WTC11 (cell line): ENCODE results near the gene C17orf67. TPM values are rescaled to one million over a fixed set of nuclear protein-coding genes. Genes with fewer than 3 reads are reported as not detected.

Experiments used
- ATAC-seq: fragments of 200-7000 bp; cut with Tn5 transposase; 2 replicates; pipeline ENCODE4 v1.10.0; 2021; ENCODE audit warnings: mild to moderate bottlenecking, moderate library complexity
- CTCF ChIA-PET: fragments of 300-600 bp; sonication (Branson Sonifier 250); formaldehyde crosslinking; loops from one replicate; lab custom pipeline; 2021; ENCODE audit warnings: antibody characterized with exemption; lab: Charles Lee
- POLR2A ChIA-PET: fragments of 350-600 bp; sonication (Branson Sonifier 250); formaldehyde crosslinking; loops from one replicate; lab custom pipeline; 2021; ENCODE audit warnings: antibody characterized with exemption; lab: Charles Lee
- DNase-seq: peaks from one replicate; pipeline ENCODE4 v3.0.0; 2021; ENCODE audit warnings: low spot score
- H3K27ac Mint-ChIP-seq: 2 replicates; pipeline ENCODE4 v1.8.0; 2021; ENCODE audit warnings: mixed read lengths
- H3K27me3 Mint-ChIP-seq: 2 replicates; pipeline ENCODE4 v1.8.0; 2021; ENCODE audit warnings: low read depth, mild to moderate bottlenecking, moderate library complexity, mixed read lengths
- H3K36me3 Mint-ChIP-seq: 2 replicates; pipeline ENCODE4 v1.8.0; 2021; ENCODE audit warnings: mixed read lengths
- H3K4me1 Mint-ChIP-seq: 2 replicates; pipeline ENCODE4 v1.8.0; 2022; ENCODE audit warnings: mixed read lengths
- H3K4me3 Mint-ChIP-seq: 2 replicates; pipeline ENCODE4 v1.8.0; 2021; ENCODE audit warnings: mild to moderate bottlenecking, moderate library complexity, mixed read lengths
- H3K9me3 Mint-ChIP-seq: 2 replicates; pipeline ENCODE4 v1.8.0; 2021; ENCODE audit warnings: mixed read lengths
- ELF4 ChIP-seq: sonication (generic); formaldehyde crosslinking; IDR thresholded peaks from 2 replicates; pipeline ENCODE4 v1.8.1; 2022; ENCODE audit warnings: low read depth, mild to moderate bottlenecking, moderate library complexity, missing genetic modification reagents
- GRHL2 ChIP-seq: fragments of 250-450 bp; sonication (Bioruptor Pico); IDR thresholded peaks from 2 replicates; pipeline ENCODE4 v1.8.0; 2022; ENCODE audit warnings: mild to moderate bottlenecking, moderate library complexity; ENCODE audit not compliant: insufficient replicate concordance, severe bottlenecking
- GTF2I ChIP-seq: fragments of 250-450 bp; sonication (Bioruptor Pico); conservative IDR thresholded peaks from 2 replicates; pipeline ENCODE4 v1.4.0; 2021; ENCODE audit warnings: mild to moderate bottlenecking
- IRF2 ChIP-seq: sonication (generic); formaldehyde crosslinking; IDR thresholded peaks from 2 replicates; pipeline ENCODE4 v1.8.0; 2022; ENCODE audit warnings: low read depth, missing genetic modification reagents, borderline replicate concordance
- JAZF1 ChIP-seq: fragments of 250-450 bp; sonication (Bioruptor Pico); IDR thresholded peaks from 2 replicates; pipeline ENCODE4 v1.9.0; 2021; ENCODE audit warnings: moderate library complexity, mild to moderate bottlenecking, inconsistent platforms
- MXD4 ChIP-seq: fragments of 250-450 bp; sonication (Bioruptor Pico); IDR thresholded peaks from 2 replicates; pipeline ENCODE4 v1.8.0; 2021; ENCODE audit warnings: mild to moderate bottlenecking, moderate library complexity, borderline replicate concordance
- PRRX2 ChIP-seq: fragments of 250-450 bp; sonication (Bioruptor Pico); IDR thresholded peaks from 2 replicates; pipeline ENCODE4 v1.8.0; 2021; ENCODE audit warnings: mild to moderate bottlenecking
- SP1 ChIP-seq: sonication (generic); formaldehyde crosslinking; conservative IDR thresholded peaks from 2 replicates; pipeline ENCODE4 v1.8.1; 2022; ENCODE audit warnings: missing genetic modification reagents
- ZNF121 ChIP-seq: sonication (generic); formaldehyde crosslinking; IDR thresholded peaks from 2 replicates; pipeline ENCODE4 v1.8.0; 2023; ENCODE audit warnings: missing genetic modification reagents
- ZNF219 ChIP-seq: sonication (generic); formaldehyde crosslinking; IDR thresholded peaks from 2 replicates; pipeline ENCODE4 v1.8.0; 2023; ENCODE audit warnings: missing genetic modification reagents, mild to moderate bottlenecking, borderline replicate concordance
- ZNF281 ChIP-seq: sonication (generic); formaldehyde crosslinking; IDR thresholded peaks from 2 replicates; pipeline ENCODE4 v1.8.0; 2023; ENCODE audit warnings: mild to moderate bottlenecking, missing genetic modification reagents
- ZNF317 ChIP-seq: sonication (generic); formaldehyde crosslinking; IDR thresholded peaks from 2 replicates; pipeline ENCODE4 v1.8.1; 2023; ENCODE audit warnings: low read depth, mild to moderate bottlenecking, moderate library complexity, missing genetic modification reagents, borderline replicate concordance
- ZNF416 ChIP-seq: fragments of 250-450 bp; sonication (Bioruptor Pico); IDR thresholded peaks from 2 replicates; pipeline ENCODE4 v1.9.0; 2021; ENCODE audit warnings: mild to moderate bottlenecking, inconsistent platforms
- ZNF425 ChIP-seq: fragments of 250-450 bp; sonication (Bioruptor Pico); conservative IDR thresholded peaks from 2 replicates; pipeline ENCODE4 v1.9.0; 2021; ENCODE audit warnings: mild to moderate bottlenecking
- ZNF532 ChIP-seq: fragments of 250-450 bp; sonication (Bioruptor Pico); IDR thresholded peaks from 2 replicates; pipeline ENCODE4 v1.9.0; 2021; ENCODE audit warnings: mild to moderate bottlenecking, borderline replicate concordance
- ZSCAN18 ChIP-seq: fragments of 250-450 bp; sonication (Bioruptor Pico); IDR thresholded peaks from 2 replicates; pipeline ENCODE4 v2.1.2; 2022; ENCODE audit warnings: mild to moderate bottlenecking, moderate library complexity
- total RNA-seq: library from RNA; stranded (reverse); gene quantifications from 3 replicates; pipeline ENCODE4 v1.2.3, GENCODE V29; 2021
- TF ChIP-seq, protein P1 (sequence below): sonication (generic); formaldehyde crosslinking; IDR thresholded peaks from 2 replicates; pipeline ENCODE4 v1.8.0; 2022; ENCODE audit warnings: mild to moderate bottlenecking, missing genetic modification reagents
- TF ChIP-seq, protein P2 (sequence below): fragments of 250-450 bp; sonication (Bioruptor Pico); IDR thresholded peaks from 2 replicates; pipeline ENCODE4 v1.8.0; 2021; ENCODE audit warnings: mild to moderate bottlenecking
- TF ChIP-seq, protein P3 (sequence below): fragments of 250-450 bp; sonication (Bioruptor Pico); IDR thresholded peaks from 2 replicates; pipeline ENCODE4 v1.9.0; 2021; ENCODE audit warnings: moderate library complexity, mild to moderate bottlenecking, inconsistent platforms, borderline replicate concordance

The C17orf67 gene
- total RNA-seq, 1 experiment from 2014 or later, result 3.3 TPM

GRCh38 chr17:56866076-56866475 lies 32.4 kb upstream of the C17orf67 start (continued):
- TF ChIP-seq, protein P1, sequence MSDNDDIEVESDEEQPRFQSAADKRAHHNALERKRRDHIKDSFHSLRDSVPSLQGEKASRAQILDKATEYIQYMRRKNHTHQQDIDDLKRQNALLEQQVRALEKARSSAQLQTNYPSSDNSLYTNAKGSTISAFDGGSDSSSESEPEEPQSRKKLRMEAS, result no peak
- TF ChIP-seq GTF2I (CRISPR knock-in tag) (no peak), ZNF416 (CRISPR knock-in tag) (no peak), ZSCAN18 (CRISPR knock-in tag) (no peak), ELF4 (CRISPR knock-in tag) (no peak)
- TF ChIP-seq, protein P2, sequence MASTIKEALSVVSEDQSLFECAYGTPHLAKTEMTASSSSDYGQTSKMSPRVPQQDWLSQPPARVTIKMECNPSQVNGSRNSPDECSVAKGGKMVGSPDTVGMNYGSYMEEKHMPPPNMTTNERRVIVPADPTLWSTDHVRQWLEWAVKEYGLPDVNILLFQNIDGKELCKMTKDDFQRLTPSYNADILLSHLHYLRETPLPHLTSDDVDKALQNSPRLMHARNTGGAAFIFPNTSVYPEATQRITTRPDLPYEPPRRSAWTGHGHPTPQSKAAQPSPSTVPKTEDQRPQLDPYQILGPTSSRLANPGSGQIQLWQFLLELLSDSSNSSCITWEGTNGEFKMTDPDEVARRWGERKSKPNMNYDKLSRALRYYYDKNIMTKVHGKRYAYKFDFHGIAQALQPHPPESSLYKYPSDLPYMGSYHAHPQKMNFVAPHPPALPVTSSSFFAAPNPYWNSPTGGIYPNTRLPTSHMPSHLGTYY (CRISPR knock-in tag), result no peak
- TF ChIP-seq, protein P3, sequence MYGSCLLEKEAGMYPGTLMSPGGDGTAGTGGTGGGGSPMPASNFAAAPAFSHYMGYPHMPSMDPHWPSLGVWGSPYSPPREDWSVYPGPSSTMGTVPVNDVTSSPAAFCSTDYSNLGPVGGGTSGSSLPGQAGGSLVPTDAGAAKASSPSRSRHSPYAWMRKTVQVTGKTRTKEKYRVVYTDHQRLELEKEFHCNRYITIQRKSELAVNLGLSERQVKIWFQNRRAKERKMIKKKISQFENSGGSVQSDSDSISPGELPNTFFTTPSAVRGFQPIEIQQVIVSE (CRISPR knock-in tag), result no peak

GRCh38 chr17:56863974-56864373 lies 30.3 kb upstream of the C17orf67 start:
- DNase-seq (no peak), ATAC-seq (no peak)
- CTCF ChIA-PET, result interaction anchor here (1.4 kb wide), 1 partner anchor 44 kb away, joined by 5 read pairs; no protein-coding TSS in a partner anchor
- Mint-ChIP-seq H3K4me3 (no peak overlapping the region), H3K9me3 (no peaks in the 10 kb centered on the region), H3K36me3 (no peaks in the 10 kb centered on the region; the same call in 1 of the 2 replicates), H3K27ac (no peak overlapping the region), H3K27me3 (no peaks in the 10 kb centered on the region), H3K4me1 (peaks cover 7% of the 10 kb centered on the region)
- POLR2A ChIA-PET, result no interaction called here
- TF ChIP-seq ZNF425 (CRISPR knock-in tag), result no peak

- POLR2A ChIA-PET, result no interaction called here
- Mint-ChIP-seq H3K27me3 (no peaks in the 10 kb centered on the region), H3K36me3 (peaks cover 8% of the 10 kb centered on the region), H3K9me3 (no peaks in the 10 kb centered on the region), H3K4me1 (peaks cover 7% of the 10 kb centered on the region), H3K27ac (no peak overlapping the region), H3K4me3 (no peak overlapping the region)
- DNase-seq (no peak), ATAC-seq (no peak)
- CTCF ChIA-PET, result no interaction called here
- TF ChIP-seq, protein P1, result no peak
- TF ChIP-seq SP1 (CRISPR knock-in tag) (no peak), MXD4 (CRISPR knock-in tag) (no peak), JAZF1 (CRISPR knock-in tag) (no peak), ZNF219 (CRISPR knock-in tag) (no peak), ZNF281 (CRISPR knock-in tag) (no peak), ZNF121 (CRISPR knock-in tag) (no peak), IRF2 (no peak), ZNF532 (no peak), GRHL2 (CRISPR knock-in tag) (no peak), PRRX2 (CRISPR knock-in tag) (no peak), ZNF317 (CRISPR knock-in tag) (no peak)
Observed at GRCh38 chr17:56861899-56862298, 28.2 kb upstream of the C17orf67 start.
